Right lobe of liver (tissue), 6 donors: ENCODE measurements around the gene HES6. TPM values are rescaled to one million over a fixed set of nuclear protein-coding genes. Genes with fewer than 3 reads are reported as not detected.
A peak's percentile ranks its signal among the peaks of the same experiment; 100 is the strongest.

Source experiments
- ATAC-seq, 4 donors: fragments of 200-7000 bp; cut with Tn5 transposase; one replicate each; pipeline ENCODE4 v1.9.1; 2020; ENCODE audit warnings: mild to moderate bottlenecking in 4 of 4, moderate library complexity in 4 of 4
- DNase-seq, 3 donors: peaks; one replicate each; pipeline ENCODE4 v3.0.0-alpha.2; 2020
- H3K27ac ChIP-seq, 3 donors: fragments of 200-600 bp; one replicate each; pipeline ENCODE4 v1.8.0; 2022
- H3K27me3 ChIP-seq, 2 donors: fragments of 200-600 bp; one replicate each; pipeline ENCODE4 v1.8.0; 2022
- H3K36me3 ChIP-seq, 4 donors: fragments of 200-600 bp; sonication (generic) in 1 of 4; one replicate each; pipeline versions ENCODE4 v1.5.1 to v1.8.0; 2017 to 2022; ENCODE audit warnings: control low read depth in 1 of 4
- H3K4me1 ChIP-seq, 4 donors: fragments of 200-600 bp; sonication (generic) in 1 of 4; one replicate each; pipeline versions ENCODE4 v1.5.1 to v1.8.0; 2017 to 2022; ENCODE audit warnings: control low read depth in 1 of 4
- H3K4me3 ChIP-seq, 3 donors: fragments of 200-600 bp; one replicate each; pipeline ENCODE4 v1.8.0; 2022
- H3K9me3 ChIP-seq, 4 donors: fragments of 200-600 bp; sonication (generic) in 1 of 4; one replicate each; pipeline versions ENCODE4 v1.5.1 to v1.8.0; 2017 to 2022; ENCODE audit warnings: control low read depth in 1 of 4
- POLR2A ChIP-seq: fragments of 450-650 bp; IDR thresholded peaks from one replicate; pipeline ENCODE4 v1.6.1; 2017; ENCODE audit warnings: antibody characterized with exemption, mild to moderate bottlenecking
- WGBS: methylation state at CpG from one replicate; pipeline ENCODE4 v1.1.6; 2018; ENCODE audit warnings: low coverage, low lambda C conversion rate; ENCODE audit not compliant: insufficient coverage; ENCODE audit errors: missing lambda C conversion rate; 5-methylcytosine and 5-hydroxymethylcytosine counted together
- intact Hi-C, 2 donors: fragments of 100-400 bp; cut with DNase I; formaldehyde crosslinking; loops; one replicate each; pipeline versions ENCODE4 v1.11.2 to v1.14.1; 2022
- total RNA-seq, 6 experiments: library from RNA; depleted of rRNA in 2 of 6; stranded (reverse); fragments of >200 nt in 2 of 6; fragmentation: NEBNext Ultra II Directional in 3 of 6; extraction: Animal tissue kit (Norgen Biotek cat#: 25700) in 3 of 6; gene quantifications; one replicate each; pipeline versions ENCODE4 v1.1.0 to v1.2.4, GENCODE V29; 2016 to 2023
- TF ChIP-seq, protein P1 (sequence below), 4 donors: fragments of 200-600 bp in 3 of 4; fragments of 450-650 bp in 1 of 4; IDR thresholded peaks; one replicate each; pipeline versions ENCODE4 v1.5.1 to v1.8.0; 2016 to 2022; ENCODE audit warnings: antibody characterized with exemption in 4 of 4, mild to moderate bottlenecking in 2 of 4
- donor health status: DM: no; HTN: yes; CAD: no.
- donor health status: DM: no; HTN: no; CAD: no.
- donor health status: DM: no; HTN: no; CAD: no.
- donor health status: DM: no; HTN: yes; CAD: no.
- donor health status: DM: no; HTN: yes; CAD: no.

The HES6 gene
- total RNA-seq, 6 experiments from 2014 or later = 1.7 to 8.3 (median 3.8) TPM

DNA sequence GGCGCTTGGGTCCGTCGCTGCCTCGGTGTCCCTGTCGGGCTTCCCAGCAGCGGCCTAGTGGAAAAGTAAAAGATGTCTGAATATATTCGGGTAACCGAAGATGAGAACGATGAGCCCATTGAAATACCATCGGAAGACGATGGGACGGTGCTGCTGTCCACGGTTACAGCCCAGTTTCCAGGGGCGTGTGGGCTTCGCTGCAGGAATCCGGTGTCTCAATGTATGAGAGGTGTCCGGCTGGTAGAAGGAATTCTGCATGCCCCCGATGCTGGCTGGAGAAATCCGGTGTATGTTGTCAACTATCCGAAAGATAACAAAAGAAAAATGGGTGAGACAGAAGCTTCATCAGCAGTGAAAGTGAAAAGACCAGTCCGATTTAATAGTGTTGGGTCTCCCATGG is 8.0 kb downstream of the HES6 start:
- Histone ChIP-seq H3K4me3 (no peak overlapping the region), H3K27ac (no peak overlapping the region), H3K4me1 (no peaks in the 10 kb centered on the region), H3K36me3 (no peaks in the 10 kb centered on the region), H3K9me3 (no peaks in the 10 kb centered on the region), H3K27me3 (no peaks in the 10 kb centered on the region)
- no peak for TF ChIP-seq POLR2A
- TF ChIP-seq, protein P1, sequence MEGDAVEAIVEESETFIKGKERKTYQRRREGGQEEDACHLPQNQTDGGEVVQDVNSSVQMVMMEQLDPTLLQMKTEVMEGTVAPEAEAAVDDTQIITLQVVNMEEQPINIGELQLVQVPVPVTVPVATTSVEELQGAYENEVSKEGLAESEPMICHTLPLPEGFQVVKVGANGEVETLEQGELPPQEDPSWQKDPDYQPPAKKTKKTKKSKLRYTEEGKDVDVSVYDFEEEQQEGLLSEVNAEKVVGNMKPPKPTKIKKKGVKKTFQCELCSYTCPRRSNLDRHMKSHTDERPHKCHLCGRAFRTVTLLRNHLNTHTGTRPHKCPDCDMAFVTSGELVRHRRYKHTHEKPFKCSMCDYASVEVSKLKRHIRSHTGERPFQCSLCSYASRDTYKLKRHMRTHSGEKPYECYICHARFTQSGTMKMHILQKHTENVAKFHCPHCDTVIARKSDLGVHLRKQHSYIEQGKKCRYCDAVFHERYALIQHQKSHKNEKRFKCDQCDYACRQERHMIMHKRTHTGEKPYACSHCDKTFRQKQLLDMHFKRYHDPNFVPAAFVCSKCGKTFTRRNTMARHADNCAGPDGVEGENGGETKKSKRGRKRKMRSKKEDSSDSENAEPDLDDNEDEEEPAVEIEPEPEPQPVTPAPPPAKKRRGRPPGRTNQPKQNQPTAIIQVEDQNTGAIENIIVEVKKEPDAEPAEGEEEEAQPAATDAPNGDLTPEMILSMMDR (IDR thresholded peaks at IDR 0.05) = no peak
- DNase-seq = no peak
- WGBS = 54% methylated on average over 21 of the region's 21 CpGs
- intact Hi-C loops = no loop called here
- no peak for ATAC-seq

DNA sequence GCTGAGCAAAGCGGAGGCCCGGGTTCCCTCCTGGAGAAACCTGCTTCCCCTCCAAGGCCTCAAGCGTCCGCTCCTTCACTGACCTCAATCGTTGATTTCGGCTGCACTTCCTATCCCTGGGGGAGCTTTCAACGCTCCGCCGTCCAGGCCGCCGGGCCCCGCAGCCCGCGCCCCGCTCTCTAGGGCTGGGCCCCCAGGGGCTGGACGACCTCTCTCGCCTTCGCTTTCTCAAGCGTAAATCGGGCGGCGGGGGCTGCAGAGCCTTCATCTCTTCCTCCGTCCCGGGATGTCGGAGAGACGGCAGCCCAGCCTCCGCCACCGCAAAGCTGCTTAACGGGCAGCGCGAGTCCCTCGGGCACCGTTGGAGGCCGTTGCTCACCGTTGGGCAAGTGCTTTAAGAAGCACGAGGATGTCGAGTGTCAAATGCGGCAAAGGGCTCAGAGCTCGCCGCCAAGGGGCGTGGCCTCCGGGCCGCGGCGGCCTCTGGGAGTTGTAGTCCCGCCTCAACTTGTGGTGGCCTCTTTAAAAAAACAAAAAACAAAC is 8.5 kb downstream of the HES6 start:
- no peaks in the 10 kb centered on the region for H3K36me3 ChIP-seq
- H3K27me3 ChIP-seq = no peaks in the 10 kb centered on the region
- peak; percentile 64 to 92 (median 79) for ATAC-seq
- no peaks in the 10 kb centered on the region for H3K9me3 ChIP-seq
- H3K4me3 ChIP-seq = peak overlapping the region; percentile 30 to 62 (median 51)
- DNase-seq = peak in 2 of 3 donors; percentile 51 to 84
- no peak for TF ChIP-seq POLR2A
- TF ChIP-seq, protein P1 (IDR thresholded peaks at IDR 0.05) = no peak
- intact Hi-C loops = no loop called here
- H3K27ac ChIP-seq = no peak overlapping the region
- 3% methylated on average over 19 of the region's 46 CpGs for WGBS
- H3K4me1 ChIP-seq = no peaks in the 10 kb centered on the region

DNA sequence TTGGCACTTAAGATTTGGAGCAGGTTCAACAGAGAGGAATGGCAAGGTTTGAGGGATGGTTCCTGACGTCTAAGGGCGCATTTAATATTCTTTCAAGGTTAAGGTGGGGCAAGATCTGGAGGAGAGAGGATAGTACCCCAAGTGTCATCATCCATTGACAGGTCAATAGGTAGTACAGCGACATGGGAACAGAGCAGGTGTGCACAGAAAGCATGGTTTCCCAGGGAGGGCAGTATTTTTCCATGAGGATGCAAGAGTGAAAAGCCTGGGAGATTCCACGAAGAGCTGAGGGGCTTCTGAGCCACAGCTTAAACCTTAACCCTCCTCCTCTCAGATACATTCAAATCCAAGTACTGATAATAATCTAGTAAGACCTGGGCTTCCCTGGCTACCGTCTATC is 9.1 kb downstream of the HES6 start:
- Histone ChIP-seq H3K4me3 (peak overlapping the region in 1 of 3 donors; percentile 62), H3K27me3 (no peaks in the 10 kb centered on the region), H3K27ac (no peak overlapping the region), H3K36me3 (no peaks in the 10 kb centered on the region), H3K4me1 (no peaks in the 10 kb centered on the region), H3K9me3 (no peaks in the 10 kb centered on the region)
- TF ChIP-seq, protein P1 (IDR thresholded peaks at IDR 0.05) = no peak
- TF ChIP-seq POLR2A = no peak
- 94% methylated on average over 3 of the region's 5 CpGs for WGBS
- ATAC-seq = no peak
- intact Hi-C loops = no loop called here
- no peak for DNase-seq

DNA sequence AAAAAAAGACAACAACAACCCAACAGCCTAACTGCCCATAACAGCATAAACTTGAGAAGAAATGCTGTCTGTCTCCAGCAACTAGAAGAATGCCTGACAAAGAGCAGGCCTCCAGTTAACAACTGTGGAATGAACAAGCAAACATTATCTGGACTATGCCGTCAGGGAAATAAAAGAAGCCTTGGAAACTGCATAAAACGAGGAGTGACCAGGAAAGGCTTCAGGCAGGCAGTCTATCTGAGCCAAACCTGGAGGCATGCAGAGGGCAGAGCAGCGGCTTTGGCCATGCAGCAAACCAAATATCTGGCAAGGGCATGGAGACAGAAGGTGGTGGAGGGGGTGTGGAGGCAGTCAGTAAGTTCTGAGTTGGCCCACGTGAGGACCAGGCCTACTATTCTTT is 11.1 kb downstream of the HES6 start:
- intact Hi-C loops = no loop called here
- Histone ChIP-seq H3K9me3 (no peaks in the 10 kb centered on the region), H3K4me1 (no peaks in the 10 kb centered on the region), H3K27me3 (no peaks in the 10 kb centered on the region), H3K4me3 (no peak overlapping the region), H3K36me3 (no peaks in the 10 kb centered on the region), H3K27ac (no peak overlapping the region)
- no peak for DNase-seq
- ATAC-seq = no peak
- WGBS = 70% methylated on average over 3 of the region's 4 CpGs
- TF ChIP-seq, protein P1 (IDR thresholded peaks at IDR 0.05) = no peak
- no peak for TF ChIP-seq POLR2A
